Psoas muscle (tissue), 8 donors: Measurements from ENCODE around the gene GRM5. TPM values are rescaled to one million over a fixed set of nuclear protein-coding genes. Genes with fewer than 3 reads are reported as not detected.
"Not testable (repeated sequence)": the region's sequence is repeated elsewhere in the genome, so short reads cannot be mapped to it uniquely, and the experiment has no call there.

Experiments used
- ATAC-seq, 4 donors: fragments of 200-7000 bp; cut with Tn5 transposase; one replicate each; pipeline ENCODE4 v1.9.1; 2020; ENCODE audit warnings: moderate library complexity in 3 of 4, mild to moderate bottlenecking in 2 of 4
- DNase-seq, 2 donors: peaks; one replicate each; pipeline ENCODE4 v3.0.0-alpha.2; 2020
- H3K27ac ChIP-seq: fragments of 200-600 bp; one replicate; pipeline ENCODE4 v1.8.0; 2022
- H3K27me3 ChIP-seq, 3 donors: fragments of 200-600 bp in 1 of 3; one replicate each; pipeline versions ENCODE4 v1.6.1 to v1.8.0; 2013 to 2022; ENCODE audit warnings: low read length in 2 of 3, mild to moderate bottlenecking in 2 of 3, moderate library complexity in 1 of 3; ENCODE audit not compliant: insufficient read depth in 3 of 3
- H3K36me3 ChIP-seq, 2 donors: fragments of 200-600 bp in 1 of 2; one replicate each; pipeline versions ENCODE4 v1.6.1 to v1.8.0; 2013 to 2022; ENCODE audit warnings: low read depth in 1 of 2, mild to moderate bottlenecking in 1 of 2, moderate library complexity in 1 of 2; ENCODE audit not compliant: insufficient read depth in 1 of 2
- H3K4me1 ChIP-seq: fragments of 200-600 bp; one replicate; pipeline ENCODE4 v1.8.0; 2022
- H3K4me3 ChIP-seq: fragments of 200-600 bp; one replicate; pipeline ENCODE4 v1.8.0; 2022; ENCODE audit warnings: mild to moderate bottlenecking
- H3K9me3 ChIP-seq: fragments of 200-600 bp; one replicate; pipeline ENCODE4 v1.8.0; 2022
- CTCF ChIP-seq: fragments of 200-600 bp; IDR thresholded peaks from one replicate; pipeline ENCODE4 v1.8.0; 2022; ENCODE audit warnings: antibody characterized with exemption
- WGBS, 3 donors: extraction: QIAGEN DNeasy Blood & Tissue Kit; methylation state at CpG; one replicate each; pipeline versions ENCODE4 v1.1.6 to v1.1.7; 2013; 5-methylcytosine and 5-hydroxymethylcytosine counted together
- intact Hi-C, 2 donors: fragments of 100-400 bp; cut with DNase I; formaldehyde crosslinking; loops; one replicate each; pipeline versions ENCODE4 v1.11.0 to v1.14.2; 2022
- polyA plus RNA-seq, 3 donors: library from polyadenylated mRNA; stranded (reverse); fragments of 200-250 nt; gene quantifications; one replicate each; pipeline ENCODE4 v1.2.3, GENCODE V29; 2013
- total RNA-seq, 4 donors: library from RNA; stranded (reverse); fragmentation: NEBNext Ultra II Directional in 2 of 4; extraction: Animal tissue kit (Norgen Biotek cat#: 25700) in 2 of 4; gene quantifications; one replicate each; pipeline versions ENCODE4 v1.2.1 to v1.2.4, GENCODE V29; 2021 to 2023
- donor health status: healthy with polysubstance abuse.
- donor health status: DM: no; HTN: no; CAD: no; lungs with moderate emphysema.
- donor health status: Bipolar disorder and iron deficiency.
- donor health status: healthy.
- donor health status: DM: yes; HTN: yes; CAD: no.
- donor health status: DM: no; HTN: no; CAD: no.
- donor health status: DM: no; HTN: no; CAD: no.
- donor health status: DM: yes; HTN: yes; CAD: no.

Gene GRM5
- total and polyA plus RNA-seq, 7 donors: under 0.01 TPM; not detected in 6

GRCh38 chr11:88849773-88850172 is 216.0 kb downstream of the GRM5 start:
- 93 to 96% (median 94%) methylated on average over 4 of the region's 6 CpGs for WGBS, 3 donors
- H3K9me3 ChIP-seq, ATAC-seq, H3K27me3 ChIP-seq, DNase-seq, H3K4me3 ChIP-seq, intact Hi-C loops, H3K4me1 ChIP-seq, H3K36me3 ChIP-seq, H3K27ac ChIP-seq: not testable (repeated sequence)

DNA sequence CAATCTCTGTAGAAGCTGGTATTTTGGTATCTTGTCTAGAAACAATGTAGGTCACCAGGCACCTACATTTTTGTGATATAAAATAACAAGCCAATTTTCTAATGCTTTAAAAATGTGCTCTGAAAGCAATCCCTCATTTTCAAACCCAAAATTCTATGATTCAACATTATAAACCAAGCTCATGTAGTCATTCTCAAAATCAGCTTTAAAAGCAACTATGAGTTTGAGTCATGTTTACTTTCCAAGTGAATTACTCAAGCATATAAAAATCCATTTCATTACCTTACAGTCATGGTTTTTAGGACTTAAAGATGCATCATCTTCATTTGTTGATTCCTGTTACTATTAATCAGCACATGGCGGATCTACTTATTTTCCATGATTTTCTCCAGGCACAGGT is 216.4 kb downstream of the GRM5 start:
- Histone ChIP-seq H3K9me3 (no peaks in the 10 kb centered on the region), H3K4me3 (no peak overlapping the region), H3K4me1 (no peaks in the 10 kb centered on the region), H3K27me3 (no peaks in the 10 kb centered on the region), H3K36me3 (no peaks in the 10 kb centered on the region), H3K27ac (no peak overlapping the region)
- no peak for DNase-seq
- no peak for ATAC-seq
- WGBS, 3 donors: 84 to 90% (median 84%) methylated on average over 1 of the region's 1 CpG
- TF ChIP-seq CTCF: no peak
- intact Hi-C loops: no loop called here

GRCh38 chr11:88846266-88846665 is 219.5 kb downstream of the GRM5 start:
- H3K36me3 ChIP-seq, H3K4me1 ChIP-seq, H3K27me3 ChIP-seq, DNase-seq, ATAC-seq, H3K9me3 ChIP-seq, H3K4me3 ChIP-seq, H3K27ac ChIP-seq, intact Hi-C loops: not testable (repeated sequence)
- 32 to 40% (median 36%) methylated on average over 1 of the region's 1 CpG for WGBS, 3 donors

DNA sequence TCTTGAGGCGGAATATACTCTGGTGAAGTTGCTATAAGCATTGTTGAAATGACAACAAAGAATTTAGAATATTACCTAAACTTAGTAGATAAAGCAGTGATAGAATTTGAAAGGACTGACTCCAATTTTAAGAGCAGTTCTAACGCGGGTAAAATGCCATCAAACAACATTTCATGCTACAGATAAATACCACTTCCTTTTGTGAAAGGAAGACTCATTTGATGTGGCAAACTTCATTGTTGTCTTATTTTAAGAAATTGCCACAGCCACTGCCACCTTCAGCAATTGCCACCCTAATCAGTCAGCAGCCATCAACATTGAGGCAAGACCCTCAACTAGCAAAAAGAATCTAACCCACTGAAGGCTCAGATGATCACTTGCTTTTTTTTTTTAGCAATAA is 220.8 kb downstream of the GRM5 start:
- intact Hi-C loops, H3K36me3 ChIP-seq, H3K27me3 ChIP-seq, H3K9me3 ChIP-seq, DNase-seq, ATAC-seq, H3K27ac ChIP-seq, H3K4me1 ChIP-seq, H3K4me3 ChIP-seq: not testable (repeated sequence)
- 85 to 93% (median 90%) methylated on average over 3 of the region's 3 CpGs for WGBS, 3 donors

DNA sequence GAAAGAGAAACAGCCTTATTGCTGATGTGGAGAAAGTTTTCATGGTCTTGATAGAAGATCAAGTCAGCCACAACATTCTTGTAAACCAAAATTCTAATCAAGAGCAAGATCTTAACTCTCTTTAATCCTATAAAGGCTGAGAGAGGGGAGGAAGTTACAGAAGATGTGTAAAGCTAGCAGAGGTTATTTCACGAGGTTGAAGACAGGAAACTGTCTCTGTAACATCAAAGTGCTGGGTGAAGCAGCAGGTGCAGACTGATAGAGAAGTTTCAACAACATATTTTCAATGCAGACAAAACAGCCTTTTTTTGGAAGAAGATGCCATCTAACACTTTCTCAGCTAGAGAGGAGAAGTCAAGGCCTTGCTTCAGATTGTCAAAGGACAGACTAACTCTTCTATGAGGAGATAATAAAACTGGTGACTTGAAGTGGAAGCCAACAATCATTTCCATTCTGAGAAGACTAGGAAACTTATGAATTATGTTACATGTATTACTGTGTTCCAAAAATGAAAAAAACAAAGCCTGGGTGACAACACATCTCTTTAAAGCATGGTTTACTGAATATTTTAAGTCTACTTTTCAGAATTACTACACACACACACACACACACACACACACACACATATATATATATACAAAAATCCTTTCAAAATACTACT is 221.9 kb downstream of the GRM5 start:
- H3K9me3 ChIP-seq, H3K27me3 ChIP-seq, H3K27ac ChIP-seq, intact Hi-C loops, H3K36me3 ChIP-seq, DNase-seq, H3K4me1 ChIP-seq, ATAC-seq, H3K4me3 ChIP-seq: not testable (repeated sequence)
- WGBS, 3 donors: 44 to 53% (median 52%) methylated on average over 1 of the region's 1 CpG

DNA sequence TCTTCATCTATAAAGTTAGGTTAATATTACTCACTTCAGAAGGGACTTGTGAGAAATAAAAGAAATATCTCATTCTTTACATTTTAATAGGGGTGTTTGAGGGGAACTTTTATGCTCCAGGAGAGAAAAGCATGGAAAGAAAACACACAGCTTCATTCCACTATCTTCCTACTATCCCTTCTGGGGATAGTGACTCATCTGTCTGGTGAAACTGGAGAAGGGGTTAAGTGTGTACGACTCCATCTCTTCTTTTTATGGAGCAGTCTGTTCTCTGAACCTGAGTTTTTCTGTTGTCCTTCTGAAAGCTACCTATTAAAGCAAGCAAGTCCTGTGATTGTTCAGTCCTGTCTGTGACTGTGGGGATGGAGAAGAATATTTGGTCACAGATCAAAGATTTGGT is 227.6 kb downstream of the GRM5 start:
- intact Hi-C loops, ATAC-seq, DNase-seq, H3K36me3 ChIP-seq, H3K27me3 ChIP-seq, H3K4me1 ChIP-seq, H3K27ac ChIP-seq, H3K4me3 ChIP-seq, H3K9me3 ChIP-seq: not testable (repeated sequence)
- 38 to 50% (median 41%) methylated on average over 1 of the region's 1 CpG for WGBS, 3 donors

DNA sequence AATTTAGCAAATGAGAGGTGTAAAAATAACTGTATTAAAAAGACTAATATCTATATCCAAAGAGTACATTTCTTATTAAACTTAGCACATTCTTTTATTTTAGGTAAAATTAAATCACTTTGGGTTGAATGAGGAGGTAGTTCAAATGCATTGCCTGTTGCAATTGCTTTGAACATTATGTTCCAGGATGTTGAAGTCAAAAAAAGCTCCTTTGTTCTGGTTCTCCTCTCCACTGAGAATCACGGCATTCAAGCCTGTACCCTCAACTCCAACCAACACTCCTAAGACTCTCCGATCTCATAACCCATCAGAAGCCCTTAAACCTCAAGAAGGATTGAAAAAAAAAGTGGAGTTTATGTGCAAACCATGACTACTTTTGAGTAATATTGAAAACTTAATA is 230.1 kb downstream of the GRM5 start:
- DNase-seq, H3K9me3 ChIP-seq, intact Hi-C loops, H3K36me3 ChIP-seq, H3K4me3 ChIP-seq, H3K27me3 ChIP-seq, ATAC-seq, H3K27ac ChIP-seq, H3K4me1 ChIP-seq: not testable (repeated sequence)
- WGBS, 3 donors: 86 to 88% (median 86%) methylated on average over 2 of the region's 2 CpGs
